ENCODE measurements around the gene DNAL1. TPM values are rescaled to one million over a fixed set of nuclear protein-coding genes. Genes with fewer than 3 reads are reported as not detected.
A peak's percentile ranks its signal among the peaks of the same experiment; 100 is the strongest.

DNAL1 gene
- total RNA-seq, 4 donors from 2014 or later, result 7.5 to 21.0 (median 9.8) TPM

DNA sequence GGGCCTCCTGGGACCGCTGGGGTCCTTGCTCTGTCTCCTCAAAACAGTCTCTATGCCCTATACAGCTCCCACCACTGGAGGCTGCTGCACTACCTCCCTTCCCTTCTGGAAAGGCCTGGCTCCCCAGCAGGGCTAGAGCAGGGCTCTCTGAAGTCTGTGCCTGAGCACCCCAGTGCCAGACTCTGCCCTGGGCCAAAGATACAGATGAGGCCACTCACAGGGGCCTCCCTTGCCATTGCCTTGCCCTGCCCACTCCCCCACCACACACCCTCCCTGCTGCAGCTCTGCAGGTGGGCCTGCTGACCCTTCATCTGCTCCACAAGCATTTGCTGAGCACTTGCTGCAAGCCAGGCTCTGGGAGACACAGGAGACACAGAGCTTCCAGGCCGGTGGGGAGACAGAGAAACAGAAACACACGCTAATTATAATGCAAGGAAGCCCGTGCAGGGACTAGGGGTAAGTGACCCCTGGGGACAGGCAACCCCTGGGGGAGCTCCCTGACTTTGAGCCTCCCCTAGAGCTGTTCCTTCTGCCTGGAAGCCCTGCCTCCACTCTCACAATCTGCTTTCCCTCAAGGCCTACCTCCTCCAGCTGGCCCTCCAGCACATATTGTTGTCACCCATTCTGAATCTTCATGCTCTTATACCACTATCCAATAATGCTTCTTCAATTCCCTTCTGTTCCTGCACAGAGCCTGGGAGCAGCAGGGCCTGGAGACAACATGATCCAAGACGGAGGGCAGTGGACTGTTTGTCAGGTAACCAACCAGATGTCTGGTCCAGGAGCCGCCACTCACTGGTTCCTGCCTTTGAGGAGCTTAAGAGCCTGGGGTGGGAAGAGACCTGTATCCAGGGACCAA is 102.0 kb downstream of the DNAL1 start:
- 38 to 46% methylated on average over 5 to 6 of the region's 6 CpGs for WGBS, 2 donors
- TF ChIP-seq POLR2A (IDR thresholded peaks at IDR 0.05), result no peak
- TF ChIP-seq, protein P1, sequence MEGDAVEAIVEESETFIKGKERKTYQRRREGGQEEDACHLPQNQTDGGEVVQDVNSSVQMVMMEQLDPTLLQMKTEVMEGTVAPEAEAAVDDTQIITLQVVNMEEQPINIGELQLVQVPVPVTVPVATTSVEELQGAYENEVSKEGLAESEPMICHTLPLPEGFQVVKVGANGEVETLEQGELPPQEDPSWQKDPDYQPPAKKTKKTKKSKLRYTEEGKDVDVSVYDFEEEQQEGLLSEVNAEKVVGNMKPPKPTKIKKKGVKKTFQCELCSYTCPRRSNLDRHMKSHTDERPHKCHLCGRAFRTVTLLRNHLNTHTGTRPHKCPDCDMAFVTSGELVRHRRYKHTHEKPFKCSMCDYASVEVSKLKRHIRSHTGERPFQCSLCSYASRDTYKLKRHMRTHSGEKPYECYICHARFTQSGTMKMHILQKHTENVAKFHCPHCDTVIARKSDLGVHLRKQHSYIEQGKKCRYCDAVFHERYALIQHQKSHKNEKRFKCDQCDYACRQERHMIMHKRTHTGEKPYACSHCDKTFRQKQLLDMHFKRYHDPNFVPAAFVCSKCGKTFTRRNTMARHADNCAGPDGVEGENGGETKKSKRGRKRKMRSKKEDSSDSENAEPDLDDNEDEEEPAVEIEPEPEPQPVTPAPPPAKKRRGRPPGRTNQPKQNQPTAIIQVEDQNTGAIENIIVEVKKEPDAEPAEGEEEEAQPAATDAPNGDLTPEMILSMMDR (IDR thresholded peaks at IDR 0.05), result peak in 1 of 5 experiments; percentile 25
- H3K9me3 ChIP-seq, result no peaks in the 10 kb centered on the region
- H3K36me3 ChIP-seq, result no peaks in the 10 kb centered on the region
- DNase-seq (ENCODE audit: low spot score in 2 of 2), result no peak
- H3K27me3 ChIP-seq, result no peaks in the 10 kb centered on the region
- H3K4me3 ChIP-seq, result no peak overlapping the region
- H3K4me1 ChIP-seq, result peaks cover 0 to 100% (median 99%) of the 10 kb centered on the region in 4 donors
- peak overlapping the region in 3 of 4 donors; percentile 80 to 99 (median 87) for H3K27ac ChIP-seq

DNA sequence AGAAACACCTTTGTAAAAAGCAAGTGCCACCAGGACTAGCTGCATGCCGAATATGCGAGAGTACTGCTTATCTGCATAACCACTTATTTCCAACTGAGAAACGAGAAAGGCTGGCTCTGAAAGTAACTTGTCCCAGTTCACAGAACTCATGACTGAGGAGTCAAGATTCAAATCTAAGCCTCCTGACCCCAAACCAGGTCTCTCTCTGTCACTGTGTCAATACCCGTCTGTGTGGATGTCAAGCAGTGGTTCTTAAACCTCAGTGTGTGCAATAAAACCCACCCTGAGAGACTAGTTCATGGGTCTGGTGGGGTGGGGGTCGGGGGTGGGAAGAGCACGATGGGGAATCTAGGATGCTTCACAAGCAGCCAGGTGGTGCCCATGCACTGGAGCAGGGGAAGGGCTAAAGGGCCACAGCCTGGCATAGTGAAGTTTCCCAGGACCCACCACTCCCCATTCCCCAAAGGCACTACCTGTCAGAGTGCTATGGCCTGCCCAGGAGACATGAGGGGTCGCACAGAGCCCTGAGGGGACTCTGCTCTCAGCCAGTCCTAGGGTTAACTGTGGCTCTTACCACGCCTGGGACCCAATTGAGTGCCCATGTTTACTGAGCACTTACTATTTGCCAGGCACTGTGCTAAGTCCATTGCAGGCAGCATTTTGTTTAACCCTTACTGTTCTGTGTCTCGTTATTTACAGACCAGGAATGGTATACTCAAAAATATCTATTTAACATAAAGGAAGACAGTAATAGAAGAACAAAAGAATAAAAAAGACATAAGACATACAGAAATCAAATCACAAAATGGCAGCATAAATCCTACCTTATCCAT is 102.8 kb downstream of the DNAL1 start:
- peak overlapping the region in 3 of 4 donors; percentile 80 to 99 (median 87) for H3K27ac ChIP-seq

DNA sequence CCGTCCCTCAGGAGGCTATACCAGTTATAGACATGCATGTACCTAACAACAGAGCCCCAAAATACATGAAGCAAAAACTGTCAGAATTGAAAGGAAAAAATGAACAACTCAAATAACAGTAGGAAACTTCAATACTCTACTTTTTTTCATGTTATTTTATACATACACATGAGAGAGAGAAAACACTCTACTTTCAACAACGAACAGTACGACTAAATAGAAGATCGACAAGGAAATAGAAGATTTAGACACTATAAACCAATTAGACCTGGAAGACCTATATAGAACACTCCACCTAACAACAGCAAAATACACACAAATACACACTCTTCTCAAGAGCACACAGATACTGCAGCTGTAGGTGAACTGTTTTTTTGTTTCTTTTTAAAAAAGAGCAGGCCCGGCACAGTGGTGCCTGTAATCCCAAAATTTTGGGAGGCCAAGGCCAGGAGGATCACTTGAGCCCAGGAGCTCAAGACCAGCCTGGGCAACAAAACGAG is 104.1 kb downstream of the DNAL1 start:
- H3K4me1 ChIP-seq, result peaks cover 0 to 100% (median 99%) of the 10 kb centered on the region in 4 donors
- no peak for DNase-seq (ENCODE audit: low spot score in 2 of 2)
- TF ChIP-seq EP300 (IDR thresholded peaks at IDR 0.05) (no peak), POLR2A (IDR thresholded peaks at IDR 0.05) (no peak)
- TF ChIP-seq, protein P1 (IDR thresholded peaks at IDR 0.05), result no peak
- WGBS, 2 donors, result 71 to 72% methylated on average over 6 of the region's 6 CpGs
- H3K27me3 ChIP-seq, result no peaks in the 10 kb centered on the region
- H3K36me3 ChIP-seq, result no peaks in the 10 kb centered on the region
- H3K27ac ChIP-seq, result peak overlapping the region in 3 of 4 donors; percentile 15 to 99 (median 97)
- H3K4me3 ChIP-seq, result no peak overlapping the region
- H3K9me3 ChIP-seq, result no peaks in the 10 kb centered on the region

More for the DNA sequence above, 102.8 kb downstream of the DNAL1 start:
- Histone ChIP-seq H3K9me3 (no peaks in the 10 kb centered on the region), H3K36me3 (no peaks in the 10 kb centered on the region), H3K27me3 (no peaks in the 10 kb centered on the region), H3K4me3 (no peak overlapping the region), H3K4me1 (peaks cover 0 to 100% (median 99%) of the 10 kb centered on the region in 4 donors)
- WGBS, 2 donors, result 68 to 77% methylated on average over 9 of the region's 9 CpGs
- no peak for DNase-seq (ENCODE audit: low spot score in 2 of 2)
- TF ChIP-seq POLR2A (IDR thresholded peaks at IDR 0.05) (no peak), EP300 (IDR thresholded peaks at IDR 0.05) (no peak)
- TF ChIP-seq, protein P1 (IDR thresholded peaks at IDR 0.05), result no peak

DNA sequence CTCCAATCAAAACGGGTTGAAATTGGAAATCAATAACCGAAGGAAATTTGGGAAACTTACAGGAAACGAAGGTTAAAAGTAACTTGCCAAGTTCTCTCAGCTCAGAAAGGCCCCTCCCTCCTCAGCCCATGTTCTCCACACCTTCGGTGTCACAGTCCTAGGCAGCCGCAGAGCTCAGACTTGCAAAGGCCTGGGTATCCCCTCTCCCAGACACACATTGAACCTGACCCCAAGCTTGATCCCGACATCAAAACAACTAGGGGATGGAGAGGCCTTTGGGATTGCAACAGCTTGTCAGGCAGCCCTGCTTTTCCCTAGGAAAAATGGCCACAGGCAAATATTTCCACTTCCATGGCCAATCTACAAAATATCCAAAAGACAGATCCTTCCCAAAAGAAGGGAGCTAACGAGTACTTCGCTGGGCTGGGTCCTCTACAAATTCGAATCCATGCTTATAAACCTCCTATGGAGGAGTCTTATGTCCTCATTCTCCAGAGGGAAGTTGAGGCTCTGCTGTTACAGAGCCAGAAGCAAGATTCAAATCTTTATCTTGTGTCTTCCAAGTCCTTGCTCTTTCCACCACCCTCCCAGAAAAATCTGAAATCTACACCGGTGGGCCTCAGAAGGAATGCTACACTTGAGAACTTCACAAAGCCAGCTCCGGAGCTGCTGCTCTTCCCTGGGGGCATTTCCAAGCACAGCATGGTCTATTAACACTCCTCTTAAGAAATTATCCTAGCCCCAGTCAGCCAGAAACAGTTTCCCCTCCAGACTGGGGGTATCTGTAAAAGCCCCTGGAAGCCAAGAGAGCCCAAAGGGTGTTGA is 105.1 kb downstream of the DNAL1 start:
- no peak for DNase-seq (ENCODE audit: low spot score in 2 of 2)
- peaks cover 0 to 100% (median 99%) of the 10 kb centered on the region in 4 donors for H3K4me1 ChIP-seq

More for the DNA sequence above, 105.1 kb downstream of the DNAL1 start:
- no peaks in the 10 kb centered on the region for H3K27me3 ChIP-seq
- 41 to 46% methylated on average over 11 of the region's 11 CpGs for WGBS, 2 donors
- TF ChIP-seq, protein P1 (IDR thresholded peaks at IDR 0.05), result no peak
- TF ChIP-seq POLR2A (IDR thresholded peaks at IDR 0.05) (no peak), EP300 (IDR thresholded peaks at IDR 0.05) (no peak)
- H3K4me3 ChIP-seq, result no peak overlapping the region
- H3K9me3 ChIP-seq, result no peaks in the 10 kb centered on the region
- H3K27ac ChIP-seq, result peak overlapping the region in 3 of 4 donors; percentile 97 to 99 (median 99)
- no peaks in the 10 kb centered on the region for H3K36me3 ChIP-seq
